Activated T-helper 1 cell treated with Interleukin-2 at 50 U/mL for 16 hours (primary cell): ENCODE data around the gene ARMS2.

Experiments used
- DNase-seq: peaks from one replicate; pipeline ENCODE4 v3.0.0-alpha.2; 2020; ENCODE audit warnings: low read depth

Gene ARMS2, protein sequence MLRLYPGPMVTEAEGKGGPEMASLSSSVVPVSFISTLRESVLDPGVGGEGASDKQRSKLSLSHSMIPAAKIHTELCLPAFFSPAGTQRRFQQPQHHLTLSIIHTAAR

DNA sequence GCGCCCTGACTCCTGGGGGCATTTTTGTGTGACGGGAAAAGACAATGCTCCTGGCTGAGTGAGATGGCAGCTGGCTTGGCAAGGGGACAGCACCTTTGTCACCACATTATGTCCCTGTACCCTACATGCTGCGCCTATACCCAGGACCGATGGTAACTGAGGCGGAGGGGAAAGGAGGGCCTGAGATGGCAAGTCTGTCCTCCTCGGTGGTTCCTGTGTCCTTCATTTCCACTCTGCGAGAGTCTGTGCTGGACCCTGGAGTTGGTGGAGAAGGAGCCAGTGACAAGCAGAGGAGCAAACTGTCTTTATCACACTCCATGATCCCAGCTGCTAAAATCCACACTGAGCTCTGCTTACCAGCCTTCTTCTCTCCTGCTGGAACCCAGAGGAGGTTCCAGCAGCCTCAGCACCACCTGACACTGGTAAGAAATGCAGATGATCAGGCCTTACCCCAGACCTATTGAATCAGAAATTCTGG is at the start of gene ARMS2:
Gene ARMS2, plus strand, starts transcription at position 51 of the 478 bp plus-strand sequence. Its CDS starts 75 bp downstream, at position 126.
- DNase-seq = no peak

DNA sequence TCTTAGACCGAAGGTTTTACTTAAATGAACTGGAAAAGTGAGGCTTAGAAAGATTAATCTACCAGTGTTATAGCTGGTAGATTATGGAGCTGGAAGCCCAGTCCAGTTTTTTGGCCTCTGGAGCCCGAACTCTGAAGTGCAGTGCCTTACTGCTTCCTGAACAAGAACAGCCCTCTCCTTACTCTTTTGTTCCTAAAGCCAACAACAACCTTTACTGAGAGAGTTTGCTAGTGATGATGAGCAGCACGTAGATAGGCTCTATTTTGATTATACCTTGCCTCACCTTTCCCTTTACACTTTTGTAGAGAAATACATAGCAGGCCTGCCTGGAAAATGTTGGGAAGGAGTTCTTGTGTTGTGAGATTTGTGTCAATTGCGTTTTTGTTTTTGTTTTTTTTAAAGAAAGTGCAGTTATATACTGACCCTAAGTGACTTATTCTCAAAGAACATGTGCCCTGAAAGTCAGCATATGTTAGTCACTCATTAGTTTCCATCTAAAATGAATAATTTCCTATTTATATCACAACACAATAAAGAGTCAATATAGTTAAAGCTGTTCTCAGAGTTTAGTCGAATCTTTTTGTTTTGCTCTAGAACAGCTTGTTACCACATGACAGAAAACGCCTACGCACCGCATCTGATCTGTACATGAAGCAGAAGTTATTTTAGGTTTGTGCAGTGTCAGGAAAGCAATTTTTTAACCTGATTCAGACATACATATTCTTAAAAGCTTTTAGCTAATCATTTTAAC is 46.9 kb upstream of the ARMS2 start:
- no peak for DNase-seq

DNA sequence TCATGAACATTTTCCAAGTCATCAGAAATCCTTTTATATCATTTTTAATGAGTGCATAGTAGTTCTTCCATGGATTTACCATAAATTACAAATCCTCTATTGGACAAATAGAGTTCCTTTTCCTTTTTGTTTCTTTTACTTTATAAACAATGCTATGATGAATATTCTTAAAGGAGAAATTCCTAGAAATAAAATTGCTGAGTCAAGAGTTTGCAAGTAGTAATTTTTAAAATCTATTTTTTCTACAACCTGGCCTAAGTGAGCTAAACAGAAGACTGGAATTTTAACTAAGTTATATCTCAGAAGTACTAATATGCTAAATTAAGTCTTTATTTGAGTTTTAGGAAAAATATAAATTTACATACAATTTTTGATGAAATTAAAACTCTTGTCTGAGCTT is 41.1 kb upstream of the ARMS2 start:
- DNase-seq = no peak

DNA sequence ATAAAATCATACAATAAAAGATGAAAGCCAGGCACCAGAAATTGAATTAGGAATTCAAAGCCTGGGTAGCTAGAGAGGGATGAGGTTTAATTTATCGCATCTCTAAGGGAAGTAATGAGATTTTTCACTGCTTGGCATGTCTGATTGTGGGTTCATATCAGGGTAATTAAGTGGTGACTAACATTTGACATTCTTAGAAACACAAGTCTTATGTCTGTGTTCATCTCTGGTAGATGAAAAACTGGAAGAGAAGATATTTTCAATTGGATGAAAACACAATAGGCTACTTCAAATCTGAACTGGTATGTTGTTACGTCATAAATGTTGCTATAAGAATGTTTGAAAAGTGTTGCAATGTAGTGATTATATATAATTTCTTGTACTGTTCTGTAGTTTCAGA is 36.8 kb upstream of the ARMS2 start:
- DNase-seq = no peak

DNA sequence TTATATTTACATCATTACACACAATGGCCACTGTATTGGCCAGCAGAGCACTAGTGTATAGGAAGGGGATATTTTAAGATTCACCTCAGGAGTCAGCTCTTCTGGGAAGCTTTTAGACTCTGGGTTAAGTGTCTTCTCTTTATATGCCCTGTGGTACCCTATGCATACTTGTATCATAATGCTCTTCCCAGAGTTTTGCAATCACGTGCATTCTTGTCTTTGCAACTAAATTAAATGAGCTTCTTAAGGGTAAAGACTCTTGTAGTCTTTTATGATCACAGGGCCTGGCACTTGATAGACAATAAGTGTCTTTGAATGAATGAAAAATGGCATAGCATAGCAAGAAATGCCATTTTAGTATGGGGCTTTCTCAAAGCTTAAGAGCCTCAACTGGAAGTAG is 35.4 kb upstream of the ARMS2 start:
- DNase-seq = no peak

DNA sequence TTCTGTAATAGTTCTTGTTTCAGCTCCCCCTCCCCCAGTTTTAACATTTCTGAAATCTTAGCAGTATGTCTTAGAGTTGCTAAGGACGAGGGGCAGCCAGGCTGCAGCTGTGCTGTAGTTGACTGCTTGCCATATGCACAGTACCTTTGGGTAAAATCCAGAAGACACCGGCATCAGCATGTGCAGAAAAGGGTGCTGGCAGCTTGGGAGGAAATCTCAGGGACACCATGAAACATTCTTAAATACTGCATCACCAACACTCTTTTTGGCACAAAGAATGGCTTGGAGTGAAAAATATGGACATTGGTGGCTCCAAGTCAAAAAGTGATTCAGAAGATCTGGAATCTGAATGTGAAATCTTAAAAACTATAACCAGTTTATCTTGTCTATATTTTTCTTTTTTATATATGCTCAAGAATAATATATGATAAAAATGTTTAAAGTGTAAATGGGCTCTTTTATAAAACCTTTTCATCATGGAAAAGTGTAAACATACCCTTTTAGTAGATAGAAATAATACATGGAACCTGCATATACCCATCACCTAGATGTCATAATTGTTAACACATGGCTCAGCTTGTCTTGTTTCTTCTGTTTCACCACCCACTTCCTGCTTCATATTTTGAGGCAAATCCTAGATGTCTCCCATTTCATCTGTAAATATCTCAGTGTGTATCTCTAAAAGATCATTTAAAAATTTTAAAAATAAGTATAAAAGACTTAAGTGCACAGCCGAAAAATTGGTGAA is 34.4 kb upstream of the ARMS2 start:
- no peak for DNase-seq

DNA sequence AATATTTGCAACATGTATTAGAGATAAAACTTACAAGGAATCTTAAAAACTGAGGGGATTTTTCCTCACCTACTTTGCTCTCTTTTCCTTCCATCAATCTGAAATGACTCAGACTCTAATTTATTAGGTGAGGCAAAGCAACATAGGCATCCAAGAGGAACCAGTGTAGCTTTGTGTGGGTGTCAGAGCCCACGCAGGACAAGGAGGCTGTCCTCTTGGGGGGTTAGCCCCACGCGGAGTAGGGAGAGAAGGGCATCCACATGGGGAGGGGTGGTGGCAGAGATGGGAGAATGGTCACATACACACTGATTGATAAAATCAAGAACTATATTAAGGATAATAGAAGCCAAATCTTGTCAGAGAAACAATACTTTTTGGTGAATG is 33.8 kb upstream of the ARMS2 start:
- no peak for DNase-seq

DNA sequence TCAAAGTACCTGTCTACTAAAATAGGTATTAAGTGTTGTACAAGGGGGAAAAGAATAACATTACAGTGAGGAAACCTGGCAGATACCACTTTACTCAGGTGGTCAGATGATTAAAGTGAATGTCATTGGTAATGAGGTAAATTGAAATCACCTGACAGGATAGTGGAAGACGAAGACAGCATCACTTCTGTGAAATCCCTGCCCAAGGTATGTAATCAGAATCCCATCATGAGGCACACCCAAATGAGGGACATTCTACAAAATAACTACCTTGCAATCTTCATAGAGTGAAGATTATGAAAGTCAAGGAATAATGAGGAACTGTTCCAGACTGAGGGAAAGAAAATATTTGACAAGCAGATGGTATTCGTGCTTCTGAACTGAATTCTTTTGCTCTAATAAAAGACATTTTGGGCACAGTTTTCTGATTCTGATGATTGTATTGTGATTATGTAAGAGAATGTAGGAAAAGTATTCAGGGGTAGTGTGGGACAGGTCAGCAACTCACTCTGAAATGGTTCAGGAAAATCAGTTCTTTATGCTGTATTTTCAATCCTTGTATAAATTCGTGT is 33.3 kb upstream of the ARMS2 start:
- DNase-seq = no peak

DNA sequence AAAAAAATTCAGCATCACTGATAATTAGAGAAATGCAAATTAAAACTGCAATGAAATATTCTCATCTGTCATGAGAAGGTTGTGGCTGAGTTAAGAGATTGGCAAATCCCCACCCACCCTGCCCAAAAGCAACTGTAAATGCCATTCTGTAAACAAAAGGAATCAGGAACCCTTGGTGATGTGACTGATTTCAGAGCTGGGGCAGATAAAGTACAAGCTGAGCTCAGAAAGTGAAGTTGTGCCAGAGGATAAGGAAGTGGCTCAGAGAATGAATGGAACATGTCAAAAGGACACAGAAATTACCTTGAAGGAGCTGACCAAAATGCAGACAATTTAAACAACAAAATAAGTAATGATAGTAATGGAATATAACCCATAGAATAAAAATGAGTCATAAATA is 32.7 kb upstream of the ARMS2 start:
- no peak for DNase-seq

DNA sequence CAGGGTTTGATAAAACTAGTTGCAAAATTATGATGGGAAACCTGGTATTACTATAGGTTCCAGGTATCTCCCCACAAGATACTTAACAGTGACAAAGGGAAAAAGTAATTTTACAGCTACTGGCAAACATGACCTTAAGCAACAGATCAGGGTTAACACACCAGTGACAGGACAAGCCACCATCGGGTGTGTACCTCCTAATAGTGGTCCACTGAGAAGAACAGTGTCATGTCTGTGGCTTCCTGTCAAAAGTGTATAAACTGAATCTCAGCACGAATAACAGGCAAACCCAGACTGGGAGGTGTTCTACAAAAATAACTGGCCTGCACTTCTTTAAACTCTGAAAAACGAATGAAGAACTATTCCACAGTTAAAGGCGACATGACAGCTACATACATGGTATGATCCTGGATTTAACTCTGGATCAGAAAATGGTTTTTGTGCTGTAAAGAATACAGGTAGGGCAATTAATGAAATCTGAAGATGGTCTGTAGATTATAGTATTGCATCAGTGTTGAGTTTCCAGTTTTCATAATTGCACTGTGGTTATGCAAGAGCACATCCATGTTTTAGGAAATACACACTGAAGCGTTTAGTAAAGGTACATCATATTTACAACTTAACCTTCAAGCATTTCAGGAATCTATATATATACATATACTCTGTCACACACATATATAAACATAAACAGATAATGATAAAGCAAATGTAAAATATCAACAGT is 32.0 kb upstream of the ARMS2 start:
- DNase-seq = no peak

DNA sequence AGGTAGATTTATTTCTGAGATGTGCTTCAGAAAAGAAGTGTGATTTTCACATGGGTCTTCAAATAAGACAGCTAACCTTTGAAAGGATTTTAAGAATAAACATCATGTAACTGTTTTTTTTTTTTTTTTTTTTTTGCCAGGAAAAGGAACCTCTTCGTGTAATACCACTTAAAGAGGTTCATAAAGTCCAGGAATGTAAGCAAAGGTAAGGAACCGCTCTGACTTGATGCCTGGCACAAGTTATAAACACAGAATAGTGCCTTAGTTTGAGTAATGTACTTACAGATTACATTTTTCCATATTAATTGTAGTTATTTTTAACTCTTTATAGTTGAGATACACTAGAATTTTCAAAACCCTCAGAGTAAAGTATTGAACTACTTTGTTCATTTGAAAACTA is 30.4 kb upstream of the ARMS2 start:
- DNase-seq = no peak

DNA sequence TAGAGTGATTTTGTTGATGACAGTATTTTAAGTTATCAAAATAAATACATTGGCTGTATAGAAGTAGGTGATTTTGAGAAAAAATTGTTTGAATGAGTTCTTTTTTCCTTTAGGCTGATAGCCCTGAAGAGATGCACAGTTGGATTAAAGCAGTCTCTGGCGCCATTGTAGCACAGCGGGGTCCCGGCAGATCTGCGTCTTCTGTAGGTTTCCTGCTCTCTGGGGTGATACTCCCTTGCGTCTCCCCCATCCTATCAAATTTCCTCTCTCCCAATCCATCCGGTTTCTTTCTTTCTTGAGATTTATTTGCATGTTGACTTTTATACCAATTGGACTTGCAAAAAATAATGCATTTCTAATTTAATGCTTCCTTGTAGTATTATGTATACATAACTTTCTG is 27.6 kb upstream of the ARMS2 start:
- DNase-seq = no peak

DNA sequence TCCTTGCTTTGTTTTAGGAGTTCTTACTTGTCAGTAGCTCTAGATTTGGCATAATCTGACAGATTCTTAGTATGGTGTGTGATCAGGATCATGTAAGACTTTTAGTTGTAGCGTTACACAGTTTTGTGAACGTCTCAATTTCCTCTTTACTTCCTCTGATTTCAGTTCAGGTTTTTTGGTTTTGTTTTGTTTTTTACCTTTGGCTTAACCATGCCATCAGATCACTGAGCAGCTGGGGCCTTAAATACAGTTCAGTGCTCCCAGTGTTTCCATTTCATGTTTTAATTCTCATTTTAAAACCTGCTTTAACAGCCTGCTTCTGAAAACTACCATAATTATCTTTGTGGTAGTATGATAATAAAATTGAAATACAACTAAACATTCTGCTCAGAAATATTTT is 27.2 kb upstream of the ARMS2 start:
- DNase-seq = no peak

DNA sequence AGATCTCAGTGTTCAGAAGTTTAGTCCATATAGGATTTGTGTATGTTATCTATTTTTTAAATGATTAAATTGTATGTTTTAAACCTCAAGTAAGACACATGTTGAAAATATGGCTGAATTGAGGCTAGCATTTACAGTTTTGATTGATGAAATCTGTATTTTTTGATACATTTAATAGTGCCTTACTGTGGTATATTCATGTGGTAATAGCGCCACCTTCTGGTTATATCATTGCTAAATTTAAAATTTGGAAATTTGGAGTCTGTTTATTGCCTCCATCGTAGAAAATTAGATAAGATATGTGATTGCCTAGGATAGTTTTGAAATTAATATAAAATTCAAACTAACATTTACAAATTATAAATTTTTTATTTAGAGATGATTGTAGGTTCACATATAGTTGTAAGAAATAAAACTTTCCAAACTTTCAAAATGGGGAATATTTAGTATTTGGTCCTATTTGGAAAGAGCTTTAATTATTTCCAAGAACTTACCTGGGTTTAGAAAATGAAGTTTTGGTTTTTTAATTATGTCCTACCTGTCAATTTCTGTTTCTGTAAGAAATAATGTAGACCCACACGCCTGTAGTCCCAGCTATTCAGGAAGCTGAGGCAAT is 19.1 kb upstream of the ARMS2 start:
- DNase-seq = no peak

DNA sequence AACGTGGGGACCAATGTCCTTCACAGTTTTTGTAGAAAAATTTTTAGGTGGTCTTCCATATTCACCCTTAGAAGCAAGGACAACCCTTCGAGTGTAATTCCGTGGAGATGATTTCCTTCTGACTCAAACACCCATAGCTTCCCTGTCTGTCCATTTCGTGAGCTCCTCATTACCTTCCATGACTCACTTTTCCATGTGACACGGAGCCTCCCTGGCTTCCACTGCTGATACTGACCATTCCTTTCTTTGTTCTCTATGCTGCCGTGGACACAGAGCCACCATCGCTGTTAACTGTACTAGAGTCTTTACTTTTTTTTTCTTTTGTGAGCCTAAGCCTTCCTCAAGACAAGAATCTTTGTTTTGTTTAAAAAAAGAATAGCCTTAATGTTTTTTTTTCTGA is 12.5 kb upstream of the ARMS2 start:
- no peak for DNase-seq

DNA sequence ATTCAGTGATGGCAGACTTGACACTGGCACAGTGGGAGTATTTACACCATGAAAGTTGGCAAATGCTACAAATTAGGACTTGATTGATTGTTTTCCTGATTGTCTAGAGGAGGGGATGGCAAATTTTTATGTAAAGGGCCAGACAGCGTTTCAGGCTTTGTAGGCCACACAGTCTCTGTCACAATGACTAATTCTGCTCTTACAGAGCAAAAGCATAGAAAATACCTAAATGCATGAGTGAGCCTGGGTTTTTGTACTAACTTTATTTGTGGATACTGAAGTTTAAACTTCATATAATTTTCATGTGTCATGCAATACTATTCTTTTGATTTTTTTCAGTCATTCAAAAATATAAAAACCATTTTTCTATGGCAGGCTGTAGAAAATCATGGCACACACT is 9.0 kb upstream of the ARMS2 start:
- no peak for DNase-seq

DNA sequence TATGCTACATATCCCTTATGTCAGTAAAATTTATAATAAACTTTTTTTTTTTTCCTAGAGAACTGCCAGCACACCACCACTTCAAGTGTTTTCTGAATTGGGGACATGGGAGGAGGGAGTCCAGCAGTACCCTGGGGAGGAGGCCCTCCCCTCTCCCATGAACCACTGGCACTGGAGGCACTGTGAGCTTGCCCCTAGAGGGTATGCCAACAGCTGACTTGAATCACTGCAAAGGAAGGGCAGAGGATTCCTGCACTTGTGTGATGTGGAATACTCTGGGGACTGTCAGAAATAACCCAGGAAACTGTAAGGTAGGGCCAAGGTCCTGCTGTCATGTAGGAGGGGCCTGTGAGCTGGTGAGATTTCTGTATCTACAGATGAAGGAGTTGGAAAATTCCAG is 8.5 kb upstream of the ARMS2 start:
- no peak for DNase-seq

DNA sequence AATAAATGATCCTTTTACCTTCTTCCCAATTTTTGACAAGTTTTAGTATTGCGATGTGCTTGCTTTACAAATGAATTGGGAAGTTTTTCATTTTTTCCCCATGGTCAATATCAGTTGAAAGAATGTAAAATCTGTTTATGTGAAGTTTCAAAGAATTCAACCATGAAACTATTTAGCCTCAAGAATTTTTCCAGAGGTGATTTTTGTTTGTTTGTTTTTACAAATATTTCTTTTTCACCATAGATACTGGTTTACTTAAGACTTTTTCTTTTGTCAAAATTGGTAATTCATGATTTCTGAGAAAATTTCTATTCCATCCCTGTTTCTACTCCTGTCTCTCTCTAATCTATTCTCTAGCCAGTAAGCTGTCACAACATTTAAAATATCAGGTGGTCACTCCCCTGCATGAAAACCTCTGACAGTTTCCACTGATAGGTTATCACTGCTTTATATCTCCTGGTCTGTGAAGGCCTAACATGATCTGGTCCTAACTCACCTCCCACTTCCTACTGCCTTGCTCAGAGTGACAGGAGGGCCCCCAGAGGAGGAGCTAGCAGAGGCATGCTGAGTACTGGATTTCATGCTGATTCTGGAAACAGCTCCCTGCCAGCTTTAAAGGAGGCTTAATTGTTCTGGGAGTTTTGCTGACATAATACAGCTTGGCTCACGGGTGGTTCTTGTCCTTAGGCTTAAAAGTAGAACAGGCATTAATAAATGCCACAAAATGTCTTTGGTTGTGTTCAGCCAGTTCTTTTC is 7.6 kb upstream of the ARMS2 start:
- no peak for DNase-seq

DNA sequence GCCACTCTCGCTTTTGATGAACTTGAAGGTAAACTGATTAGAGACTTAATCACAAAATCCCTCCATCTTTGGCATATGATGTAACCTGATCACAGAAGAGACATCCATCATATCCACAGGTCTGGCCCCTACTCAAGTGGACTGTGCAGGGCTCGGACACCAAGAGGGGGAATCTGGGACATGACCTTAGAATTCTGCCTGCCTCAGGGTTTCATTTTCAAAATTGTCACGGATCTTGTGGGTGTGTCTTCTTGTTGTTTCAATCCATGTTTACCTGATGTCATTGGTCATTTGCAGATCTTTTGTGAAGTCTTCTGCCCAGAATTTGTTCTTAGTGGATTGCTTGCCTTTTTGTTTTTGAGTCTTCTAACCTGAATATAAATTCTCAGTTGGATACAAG is 5.9 kb upstream of the ARMS2 start:
- DNase-seq = no peak

DNA sequence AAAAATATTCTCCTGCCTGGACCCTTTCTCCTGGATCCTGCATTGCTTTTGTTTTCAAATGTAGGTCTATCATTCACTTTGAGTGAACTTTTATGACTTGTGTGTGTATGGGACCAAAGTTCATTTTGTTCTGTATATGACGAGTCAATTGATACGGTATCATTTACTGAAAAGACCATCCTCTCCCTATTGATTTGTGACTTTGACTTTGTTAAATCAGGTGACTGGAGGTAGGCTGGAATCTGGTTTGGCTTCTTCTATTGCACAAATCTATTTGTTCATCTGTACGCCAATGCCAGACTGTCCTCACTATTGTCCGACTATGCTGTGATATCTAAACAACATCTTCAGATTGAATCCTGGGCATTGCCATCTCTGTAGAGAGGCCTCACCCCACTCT is 5.3 kb upstream of the ARMS2 start:
- no peak for DNase-seq

DNA sequence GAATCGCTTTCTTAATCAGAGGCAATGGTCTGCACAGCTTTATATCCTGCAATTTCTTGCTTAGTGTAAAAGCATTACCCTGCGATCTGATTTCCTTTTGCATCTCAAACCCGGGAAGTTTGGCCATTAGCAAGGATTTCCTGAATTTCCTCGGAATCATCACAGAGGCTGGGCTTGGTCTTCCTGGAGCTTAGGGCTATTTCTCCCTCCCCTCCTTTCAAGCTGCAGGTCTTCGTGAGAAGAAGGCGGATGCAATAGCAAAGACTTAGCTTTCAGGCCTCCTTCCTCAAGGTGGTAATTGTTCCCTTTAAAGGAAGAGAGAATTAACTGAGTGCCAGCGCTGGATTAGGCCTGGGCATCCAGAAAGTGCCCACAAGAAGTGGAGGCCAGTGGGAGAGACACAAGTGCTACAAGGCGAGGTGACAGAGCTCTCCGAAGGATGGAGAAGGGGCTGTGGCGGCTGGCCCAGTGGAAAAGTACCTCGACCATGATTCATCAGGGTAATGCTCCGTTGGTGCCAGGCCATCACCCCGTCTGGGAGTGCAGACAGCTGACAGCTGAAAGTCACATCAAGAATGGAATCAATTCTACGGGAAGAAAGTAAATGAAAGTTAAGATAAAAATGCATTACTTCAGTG is 4.0 kb upstream of the ARMS2 start:
- DNase-seq = no peak
